Parietal lobe (tissue), 1 donor: ENCODE data around the gene TWF1. TPM values are rescaled to one million over a fixed set of nuclear protein-coding genes. Genes with fewer than 3 reads are reported as not detected.

Source experiments
- total RNA-seq: library from RNA; depleted of rRNA; stranded (reverse); fragments of >200 nt; gene quantifications from one replicate; pipeline ENCODE4 v1.2.3, GENCODE V29; 2014

TWF1 gene
- total RNA-seq, result 121 TPM

DNA sequence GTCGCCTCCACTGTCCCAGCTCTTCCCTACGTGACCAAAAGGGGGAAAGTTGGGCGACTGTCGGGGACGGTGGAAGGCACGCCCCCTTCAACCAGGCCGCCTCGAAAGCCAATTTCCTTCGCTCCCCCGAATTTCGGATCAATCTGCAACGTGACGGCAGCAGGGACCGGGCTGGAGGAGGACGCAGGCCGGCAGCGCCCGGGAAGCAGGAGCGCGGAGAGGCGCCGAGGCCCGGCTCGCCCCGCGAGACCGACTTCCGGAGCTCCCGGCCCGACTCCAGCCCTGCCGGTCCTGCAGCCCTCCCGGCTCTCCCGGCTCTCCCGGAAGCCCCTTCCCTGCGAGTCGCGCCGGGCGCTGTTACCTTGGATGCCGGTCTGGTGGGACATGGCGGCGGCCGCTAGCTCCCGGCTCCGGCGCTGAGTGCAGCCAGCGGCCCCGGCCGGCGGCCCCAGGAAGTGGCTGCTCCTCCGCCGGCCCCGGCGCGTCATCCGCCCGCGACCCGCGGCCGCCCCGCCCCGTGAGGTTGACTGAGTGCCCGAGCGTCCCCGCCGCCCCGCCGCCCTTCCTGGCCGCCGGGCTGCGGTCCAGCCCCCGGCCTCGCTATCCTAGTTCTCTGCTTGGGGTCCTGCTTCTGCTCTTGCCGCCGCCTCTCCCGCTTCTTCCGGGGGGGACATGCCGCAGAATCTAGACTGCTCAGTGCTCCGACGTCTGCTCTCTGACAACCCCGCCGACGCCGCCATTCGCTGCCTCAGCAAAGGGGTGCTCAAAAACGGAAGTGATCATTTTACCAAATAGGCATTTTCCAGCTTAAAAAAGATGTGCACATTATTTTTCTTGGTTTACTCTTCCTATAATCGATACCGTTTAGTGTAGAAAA is at the start of gene TWF1:
TWF1 (minus strand) TSS at position 458 of the 877 bp plus-strand sequence; CDS start at position 386, 72 bp downstream.

DNA sequence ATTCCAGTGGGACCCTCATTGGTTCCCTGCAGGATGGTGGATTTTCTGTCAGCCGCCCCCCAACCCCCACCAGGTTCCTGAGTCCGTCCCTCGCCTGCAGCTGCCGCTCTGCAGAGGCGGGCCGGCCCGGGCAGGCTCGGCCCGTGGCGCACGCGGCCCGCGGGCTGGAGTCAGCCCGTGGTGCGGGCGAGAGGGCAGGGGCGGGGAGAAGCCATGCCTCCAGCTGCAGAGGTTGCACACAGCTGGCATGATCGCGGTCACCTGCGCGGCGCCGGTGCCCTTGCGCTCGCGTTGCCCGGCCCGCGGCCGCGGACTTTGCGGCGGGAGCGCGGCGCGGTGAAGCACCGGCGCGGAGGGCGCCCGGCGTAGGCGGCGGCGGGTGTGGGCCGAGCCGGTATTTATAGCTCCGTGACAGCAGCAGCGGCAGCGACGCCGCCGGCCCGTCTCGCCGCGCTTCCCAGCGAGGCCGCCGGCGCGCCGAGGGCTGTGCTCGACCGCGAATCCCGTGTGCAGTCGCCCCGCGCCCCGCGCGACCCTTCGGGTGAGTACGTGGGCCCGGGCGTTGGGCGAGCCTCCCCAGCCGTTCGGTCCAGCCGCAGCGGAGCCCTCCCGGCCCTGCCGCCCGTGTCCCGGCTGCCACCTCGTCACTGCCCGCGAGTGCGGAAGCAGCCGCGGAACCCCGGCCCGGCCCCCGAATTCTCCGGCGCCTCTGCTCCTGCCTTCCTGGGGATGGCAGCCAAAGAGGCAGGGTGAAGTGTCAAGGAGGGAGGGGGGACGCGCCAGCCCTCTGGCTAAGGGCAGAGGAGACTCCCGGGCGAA is 29.7 kb upstream of the TWF1 start, which contains the start of gene TMEM117:
TMEM117 (plus strand) TSS at position 426 of the 819 bp plus-strand sequence.

DNA sequence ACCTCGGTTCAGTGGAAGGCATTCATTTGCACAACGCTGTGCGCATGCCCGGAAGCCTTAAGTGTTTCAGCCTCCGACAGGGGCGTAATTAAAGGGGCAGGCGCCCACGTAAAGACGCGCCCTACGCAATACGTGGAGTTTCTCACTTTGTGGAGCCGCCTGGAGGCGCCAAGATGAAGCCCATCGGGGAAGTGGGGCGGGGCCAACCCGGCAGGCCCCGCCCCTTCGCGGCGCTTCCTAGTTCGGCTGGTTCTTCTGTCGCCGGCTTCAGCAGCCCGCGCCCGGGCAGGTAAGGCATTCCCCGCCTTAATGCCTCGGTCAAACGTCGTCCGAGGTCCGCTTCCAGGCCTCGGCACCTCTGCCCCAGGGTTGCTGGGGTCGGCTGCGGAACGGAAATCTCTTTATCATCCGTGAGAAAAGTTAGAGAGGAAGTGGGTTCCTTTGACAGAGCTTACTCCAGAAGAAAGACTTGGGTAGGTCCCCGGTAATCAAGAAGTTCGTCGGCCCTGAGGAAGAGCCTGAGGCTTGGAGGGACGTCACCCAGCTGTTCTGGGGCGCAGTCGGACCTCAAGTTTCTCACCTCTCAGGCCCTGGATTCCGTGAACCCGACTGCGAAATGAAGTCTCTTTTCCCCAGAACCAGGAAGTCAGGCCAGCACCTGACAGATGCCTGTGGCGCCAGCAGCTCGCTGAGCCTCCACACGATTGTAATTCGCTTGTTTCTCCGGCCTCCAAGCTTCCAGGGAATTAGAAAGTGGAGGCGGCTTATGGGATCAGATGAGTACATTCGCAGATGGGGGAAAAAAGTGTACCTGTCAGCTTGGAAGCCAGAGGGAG is 47.2 kb downstream of the TWF1 start, which contains the start of the genes IRAK4 and PUS7L:
IRAK4 (plus strand) TSS at position 224 of the 836 bp plus-strand sequence. CDS start 9,161 bp downstream, outside the sequence.
PUS7L (minus strand) TSS at position 63 of the 836 bp plus-strand sequence. CDS start 3,545 bp downstream, outside the sequence.

Other genes with a start within 250 kb of the TWF1 start
- gene PUS7L, start 47.5 kb downstream of the TWF1 start, total RNA-seq, result 49.8 TPM
- 7.5 TPM for gene IRAK4, start 47.4 kb downstream of the TWF1 start, total RNA-seq
- gene TMEM117, start 29.8 kb upstream of the TWF1 start, total RNA-seq, result 13.8 TPM